DOHH2 (cell line): ENCODE measurements around the gene DYRK1A.
A peak's percentile ranks its signal among the peaks of the same experiment; 100 is the strongest.

Experiments
- H3F3A ChIP-seq: fragments of 200-600 bp; sonication (generic), shearing (Covaris generic); 2 replicates; pipeline ENCODE4 v1.6.0; 2016; ENCODE audit warnings: antibody characterized with exemption, mild to moderate bottlenecking; ENCODE audit not compliant: control insufficient read depth, insufficient read depth
- H3K27ac ChIP-seq: fragments of 200-600 bp; sonication (generic); 2 replicates; pipeline ENCODE4 v1.5.1; 2014; ENCODE audit warnings: low read depth, mild to moderate bottlenecking, low read length, moderate library complexity
- H3K27me3 ChIP-seq: fragments of 200-600 bp; sonication (generic); 2 replicates; pipeline ENCODE4 v1.6.1; 2014; ENCODE audit warnings: mild to moderate bottlenecking, low read length, mixed read lengths; ENCODE audit not compliant: control insufficient read depth
- H3K36me3 ChIP-seq: fragments of 200-600 bp; sonication (generic); 2 replicates; pipeline ENCODE4 v1.6.1; 2014; ENCODE audit warnings: mild to moderate bottlenecking, low read length, moderate library complexity, mixed read lengths; ENCODE audit not compliant: control insufficient read depth
- H3K4me1 ChIP-seq: fragments of 200-600 bp; sonication (generic); 2 replicates; pipeline ENCODE4 v1.6.1; 2014; ENCODE audit warnings: mild to moderate bottlenecking, low read length, mixed read lengths; ENCODE audit not compliant: control insufficient read depth
- H3K4me2 ChIP-seq: fragments of 200-600 bp; sonication (generic); 2 replicates; pipeline ENCODE4 v1.6.0; 2014; ENCODE audit warnings: mild to moderate bottlenecking, low read length, moderate library complexity
- H3K4me3 ChIP-seq: fragments of 200-600 bp; sonication (generic); 2 replicates; pipeline ENCODE4 v1.5.1; 2014; ENCODE audit warnings: mild to moderate bottlenecking, low read length, mixed read lengths
- H3K79me2 ChIP-seq: fragments of 200-600 bp; sonication (generic); 2 replicates; pipeline ENCODE4 v1.6.1; 2014; ENCODE audit warnings: mild to moderate bottlenecking, low read length, mixed read lengths; ENCODE audit not compliant: control insufficient read depth
- H3K9me2 ChIP-seq: fragments of 200-600 bp; sonication (generic); replicated peaks from 2 replicates; pipeline ENCODE4 v1.6.1; 2014; ENCODE audit warnings: mild to moderate bottlenecking, low read length, mixed read lengths; ENCODE audit not compliant: control insufficient read depth
- H3K9me3 ChIP-seq: fragments of 200-600 bp; sonication (generic); 2 replicates; pipeline ENCODE4 v1.6.1; 2014; ENCODE audit warnings: antibody characterized with exemption, low read length, mixed read lengths; ENCODE audit not compliant: control insufficient read depth, insufficient read depth
- H4K20me1 ChIP-seq: fragments of 200-600 bp; sonication (generic); 2 replicates; pipeline ENCODE4 v1.6.0; 2014; ENCODE audit warnings: low read depth, mild to moderate bottlenecking, antibody characterized with exemption, low read length, moderate library complexity; ENCODE audit not compliant: control insufficient read depth, insufficient read depth
- CTCF ChIP-seq: fragments of 200-600 bp; sonication (generic); IDR thresholded peaks from one replicate; pipeline ENCODE4 v1.5.1; 2014; ENCODE audit warnings: antibody characterized with exemption, mild to moderate bottlenecking, low read depth, low read length; ENCODE audit not compliant: poor library complexity, severe bottlenecking
- EZH2phosphoT487 ChIP-seq: fragments of 200-600 bp; sonication (generic); IDR thresholded peaks from 2 replicates; pipeline ENCODE4 v1.6.1; 2017; ENCODE audit warnings: borderline replicate concordance, mild to moderate bottlenecking, antibody characterized with exemption, low read length, moderate library complexity, mixed read lengths

Gene DYRK1A

GRCh38 chr21:37366482-37367316 lies at the start of gene DYRK1A:
DYRK1A (plus strand) TSS chr21:37366773; CDS start chr21:37420375, 53,602 bp downstream.
- H3K4me2 ChIP-seq, result peak within 1 kb of the TSS; percentile 98
- H3K27ac ChIP-seq, result peak within 1 kb of the TSS; percentile 84
- no peaks in the 10 kb centered on the region for H3K9me3 ChIP-seq
- peak within 1 kb of the TSS; percentile 87 for H3K4me3 ChIP-seq
- H3F3A ChIP-seq, result peaks cover 9% of the 10 kb centered on the region; the same call in 1 of the 2 replicates
- no peaks in the 10 kb centered on the region for H3K9me2 ChIP-seq
- TF ChIP-seq CTCF, result no peak
- TF ChIP-seq EZH2phosphoT487, result no peak
- H4K20me1 ChIP-seq, result peaks cover 37% of the 10 kb centered on the region
- H3K27me3 ChIP-seq, result no peaks in the 10 kb centered on the region
- H3K79me2 ChIP-seq, result peaks cover 53% of the 10 kb centered on the region
- H3K4me1 ChIP-seq, result peaks cover 46% of the 10 kb centered on the region
- peaks cover 10% of the 10 kb centered on the region for H3K36me3 ChIP-seq

- no peak overlapping the region for H3K27ac ChIP-seq
- H3F3A ChIP-seq, result no peaks in the 10 kb centered on the region
- no peaks in the 10 kb centered on the region for H3K79me2 ChIP-seq
- H3K4me2 ChIP-seq, result no peak overlapping the region
- no peak overlapping the region for H3K4me3 ChIP-seq
- H3K27me3 ChIP-seq, result no peaks in the 10 kb centered on the region
- TF ChIP-seq CTCF (no peak), EZH2phosphoT487 (no peak)
- no peaks in the 10 kb centered on the region for H3K36me3 ChIP-seq
- no peaks in the 10 kb centered on the region for H3K9me2 ChIP-seq
- H3K9me3 ChIP-seq, result no peaks in the 10 kb centered on the region
- H3K4me1 ChIP-seq, result no peaks in the 10 kb centered on the region
- no peaks in the 10 kb centered on the region for H4K20me1 ChIP-seq
Measured at GRCh38 chr21:37319551-37319950, 47.0 kb upstream of the DYRK1A start.

GRCh38 chr21:37322084-37322483 lies 44.5 kb upstream of the DYRK1A start:
- H3K36me3 ChIP-seq, result no peaks in the 10 kb centered on the region
- H3K27ac ChIP-seq, result no peak overlapping the region
- H3K9me3 ChIP-seq, result no peaks in the 10 kb centered on the region
- H3K9me2 ChIP-seq, result no peaks in the 10 kb centered on the region
- no peaks in the 10 kb centered on the region for H3K4me1 ChIP-seq
- no peaks in the 10 kb centered on the region for H3F3A ChIP-seq
- H3K79me2 ChIP-seq, result no peaks in the 10 kb centered on the region
- H4K20me1 ChIP-seq, result no peaks in the 10 kb centered on the region
- no peak overlapping the region for H3K4me3 ChIP-seq
- TF ChIP-seq EZH2phosphoT487 (no peak), CTCF (no peak)
- H3K27me3 ChIP-seq, result no peaks in the 10 kb centered on the region
- H3K4me2 ChIP-seq, result no peak overlapping the region
